ENCODE measurements around the gene PAPPA2.

- TF ChIP-seq CTCF (conservative IDR thresholded peaks at IDR 0.05; ENCODE audit: low read length) (no peak), EZH2phosphoT487 (IDR thresholded peaks at IDR 0.05; ENCODE audit: borderline replicate concordance, low read depth, low read length) (no peak)
Observed at GRCh38 chr1:176540428-176540827, 77.5 kb downstream of the PAPPA2 start.

Measured in OCI-LY7 (cell line).